Esophagus muscularis mucosa (tissue), 4 donors: ENCODE data around the gene HSD3B7. TPM values are rescaled to one million over a fixed set of nuclear protein-coding genes. Genes with fewer than 3 reads are reported as not detected.

Source experiments
- DNase-seq: peaks from one replicate; pipeline ENCODE4 v3.0.0-alpha.2; 2017; ENCODE audit errors: extremely low spot score
- H3K27ac ChIP-seq, 4 donors: fragments of 200-600 bp; sonication (generic); replicated peaks in 1 of 4; 1 replicate in 3 of 4; 2 replicates in 1 of 4; pipeline ENCODE4 v1.5.1; 2016 to 2019; ENCODE audit warnings: mild to moderate bottlenecking in 1 of 4
- H3K27me3 ChIP-seq, 4 donors: fragments of 200-600 bp; sonication (generic); one replicate each; pipeline versions ENCODE4 v1.5.1 to v1.6.0; 2016 to 2019
- H3K36me3 ChIP-seq, 4 donors: fragments of 200-600 bp; sonication (generic); one replicate each; pipeline ENCODE4 v1.5.1; 2016 to 2019
- H3K4me1 ChIP-seq, 4 donors: fragments of 200-600 bp; sonication (generic); one replicate each; pipeline ENCODE4 v1.5.1; 2016 to 2019
- H3K4me3 ChIP-seq, 4 donors: fragments of 200-600 bp; sonication (generic); 1 replicate in 2 of 4; 2 replicates in 2 of 4; pipeline ENCODE4 v1.5.1; 2016 to 2019; ENCODE audit warnings: mild to moderate bottlenecking in 4 of 4, moderate library complexity in 1 of 4
- H3K9me3 ChIP-seq, 4 donors: fragments of 200-600 bp; sonication (generic); 1 replicate in 3 of 4; 2 replicates in 1 of 4; pipeline ENCODE4 v1.5.1; 2016 to 2019
- EP300 ChIP-seq: sonication (generic); formaldehyde crosslinking; IDR thresholded peaks from one replicate; pipeline ENCODE4 v1.6.1; 2017; ENCODE audit warnings: antibody characterized with exemption
- POLR2A ChIP-seq: fragments of 450-650 bp; IDR thresholded peaks from one replicate; pipeline ENCODE4 v1.6.1; 2017; ENCODE audit warnings: antibody characterized with exemption, moderate library complexity, mild to moderate bottlenecking, low read depth
- POLR2AphosphoS5 ChIP-seq, 2 donors: sonication (generic); formaldehyde crosslinking; IDR thresholded peaks; one replicate each; pipeline ENCODE4 v1.6.1; 2017; ENCODE audit warnings: antibody characterized with exemption in 2 of 2
- WGBS: methylation state at CpG from one replicate; pipeline ENCODE4 v1.1.5; 2018; 5-methylcytosine and 5-hydroxymethylcytosine counted together
- intact Hi-C: fragments of 100-400 bp; cut with DNase I; formaldehyde crosslinking; loops from one replicate; pipeline ENCODE4 v1.15.1; 2023
- total RNA-seq, 4 donors: library from RNA; depleted of rRNA; stranded (reverse); fragments of >200 nt; gene quantifications; one replicate each; pipeline versions ENCODE4 v1.1.0 to v1.2.1, GENCODE V29; 2016
- TF ChIP-seq, protein P1 (sequence below), 3 experiments: fragments of 200-600 bp in 2 of 3; fragments of 450-650 bp in 1 of 3; sonication (generic) in 2 of 3; IDR thresholded peaks; one replicate each; pipeline ENCODE4 v1.5.1; 2017 to 2019; ENCODE audit warnings: antibody characterized with exemption in 3 of 3, mild to moderate bottlenecking in 2 of 3, moderate library complexity in 1 of 3

HSD3B7 gene
- total RNA-seq, 4 donors from 2014 or later, result 15.4 to 33.0 (median 17.9) TPM

- 89% methylated on average over 4 of the region's 4 CpGs for WGBS
- H3K36me3 ChIP-seq, result peaks cover 86 to 100% (median 100%) of the 10 kb centered on the region in 4 donors
Measured at GRCh38 chr16:30967795-30968194, 17.2 kb upstream of the HSD3B7 start.

DNA sequence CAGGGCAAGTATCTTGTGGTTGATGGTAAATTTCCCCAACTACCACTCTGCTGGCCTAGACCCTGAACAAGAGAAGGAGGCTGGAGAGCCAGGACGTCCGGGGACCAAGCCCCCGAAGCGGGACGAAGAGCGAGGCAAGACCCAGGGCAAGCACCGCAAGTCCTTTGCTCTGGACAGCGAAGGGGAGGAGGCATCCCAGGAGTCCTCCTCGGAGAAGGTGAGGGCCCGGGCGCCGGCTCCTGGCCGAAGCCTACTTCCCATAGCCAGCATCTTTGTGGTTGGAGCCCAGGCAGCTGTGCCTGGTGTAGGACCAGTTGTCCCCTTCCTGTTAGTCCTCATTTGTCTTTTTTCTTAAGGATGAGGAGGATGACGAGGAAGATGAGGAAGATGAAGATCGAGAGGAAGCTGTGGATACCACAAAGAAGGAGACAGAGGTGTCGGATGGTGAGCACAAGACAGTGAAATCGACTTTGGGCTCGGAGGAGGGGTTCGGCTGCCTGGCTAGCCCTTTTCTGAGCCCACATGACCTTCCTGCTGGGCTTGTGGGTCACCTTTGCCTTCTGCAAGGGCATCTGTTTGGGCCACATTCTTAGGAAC is 15.7 kb upstream of the HSD3B7 start:
- intact Hi-C loops, result loop anchor here (10.0 kb wide), 1 partner anchor 735 kb away; no protein-coding TSS in a partner anchor
- peaks cover 0 to 5% (median 0%) of the 10 kb centered on the region in 4 donors for H3K4me1 ChIP-seq
- H3K9me3 ChIP-seq, result no peaks in the 10 kb centered on the region
- no peak overlapping the region for H3K27ac ChIP-seq
- H3K4me3 ChIP-seq, result no peak overlapping the region
- 96% methylated on average over 19 of the region's 19 CpGs for WGBS
- no peaks in the 10 kb centered on the region for H3K27me3 ChIP-seq
- no peak for DNase-seq
- no peak for TF ChIP-seq EP300
- TF ChIP-seq POLR2A, result no peak
- TF ChIP-seq POLR2AphosphoS5 (IDR thresholded peaks at IDR 0.05), result no peak
- TF ChIP-seq, protein P1, sequence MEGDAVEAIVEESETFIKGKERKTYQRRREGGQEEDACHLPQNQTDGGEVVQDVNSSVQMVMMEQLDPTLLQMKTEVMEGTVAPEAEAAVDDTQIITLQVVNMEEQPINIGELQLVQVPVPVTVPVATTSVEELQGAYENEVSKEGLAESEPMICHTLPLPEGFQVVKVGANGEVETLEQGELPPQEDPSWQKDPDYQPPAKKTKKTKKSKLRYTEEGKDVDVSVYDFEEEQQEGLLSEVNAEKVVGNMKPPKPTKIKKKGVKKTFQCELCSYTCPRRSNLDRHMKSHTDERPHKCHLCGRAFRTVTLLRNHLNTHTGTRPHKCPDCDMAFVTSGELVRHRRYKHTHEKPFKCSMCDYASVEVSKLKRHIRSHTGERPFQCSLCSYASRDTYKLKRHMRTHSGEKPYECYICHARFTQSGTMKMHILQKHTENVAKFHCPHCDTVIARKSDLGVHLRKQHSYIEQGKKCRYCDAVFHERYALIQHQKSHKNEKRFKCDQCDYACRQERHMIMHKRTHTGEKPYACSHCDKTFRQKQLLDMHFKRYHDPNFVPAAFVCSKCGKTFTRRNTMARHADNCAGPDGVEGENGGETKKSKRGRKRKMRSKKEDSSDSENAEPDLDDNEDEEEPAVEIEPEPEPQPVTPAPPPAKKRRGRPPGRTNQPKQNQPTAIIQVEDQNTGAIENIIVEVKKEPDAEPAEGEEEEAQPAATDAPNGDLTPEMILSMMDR (IDR thresholded peaks at IDR 0.05), result no peak
- peaks cover 85 to 100% (median 100%) of the 10 kb centered on the region in 4 donors for H3K36me3 ChIP-seq

More at GRCh38 chr16:30967795-30968194, 17.2 kb upstream of the HSD3B7 start:
- H3K27ac ChIP-seq, result no peak overlapping the region
- peaks cover 0 to 5% (median 0%) of the 10 kb centered on the region in 4 donors for H3K4me1 ChIP-seq
- intact Hi-C loops, result loop anchor here (10.0 kb wide), 1 partner anchor 737 kb away; no protein-coding TSS in a partner anchor
- H3K4me3 ChIP-seq, result no peak overlapping the region
- TF ChIP-seq, protein P1 (IDR thresholded peaks at IDR 0.05), result no peak
- no peak for TF ChIP-seq POLR2AphosphoS5 (IDR thresholded peaks at IDR 0.05)
- TF ChIP-seq EP300, result no peak
- TF ChIP-seq POLR2A, result no peak
- H3K27me3 ChIP-seq, result no peaks in the 10 kb centered on the region
- no peak for DNase-seq
- no peaks in the 10 kb centered on the region for H3K9me3 ChIP-seq

DNA sequence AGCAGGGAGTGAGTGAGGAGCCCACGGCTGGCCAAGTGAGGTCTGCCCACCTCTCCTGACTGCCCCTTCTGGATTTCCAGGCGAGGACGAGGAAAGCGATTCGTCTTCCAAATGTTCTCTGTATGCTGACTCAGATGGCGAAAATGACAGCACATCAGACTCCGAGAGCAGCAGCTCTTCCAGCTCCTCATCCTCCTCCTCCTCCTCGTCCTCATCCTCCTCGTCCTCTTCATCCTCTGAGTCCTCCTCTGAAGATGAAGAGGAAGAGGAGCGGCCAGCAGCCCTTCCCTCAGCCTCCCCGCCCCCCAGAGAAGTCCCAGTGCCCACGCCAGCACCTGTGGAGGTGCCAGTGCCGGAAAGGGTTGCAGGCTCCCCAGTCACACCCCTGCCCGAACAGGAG is 13.7 kb upstream of the HSD3B7 start:
- H3K27ac ChIP-seq, result no peak overlapping the region
- 94% methylated on average over 13 of the region's 14 CpGs for WGBS
- H3K4me1 ChIP-seq, result peaks cover 0 to 3% (median 0%) of the 10 kb centered on the region in 4 donors
- no peak overlapping the region for H3K4me3 ChIP-seq
- H3K9me3 ChIP-seq, result no peaks in the 10 kb centered on the region
- peaks cover 83 to 100% (median 100%) of the 10 kb centered on the region in 4 donors for H3K36me3 ChIP-seq
- no peak for DNase-seq
- TF ChIP-seq POLR2A (no peak), EP300 (no peak), POLR2AphosphoS5 (IDR thresholded peaks at IDR 0.05) (no peak)
- TF ChIP-seq, protein P1 (IDR thresholded peaks at IDR 0.05), result no peak
- intact Hi-C loops, result no loop called here
- no peaks in the 10 kb centered on the region for H3K27me3 ChIP-seq

- intact Hi-C loops, result no loop called here
- WGBS, result 78% methylated on average over 7 of the region's 7 CpGs
- no peaks in the 10 kb centered on the region for H3K9me3 ChIP-seq
- no peaks in the 10 kb centered on the region for H3K27me3 ChIP-seq
- no peak for TF ChIP-seq POLR2A
- TF ChIP-seq EP300, result no peak
- TF ChIP-seq, protein P1 (IDR thresholded peaks at IDR 0.05), result no peak
- TF ChIP-seq POLR2AphosphoS5 (IDR thresholded peaks at IDR 0.05), result no peak
- H3K4me1 ChIP-seq, result no peaks in the 10 kb centered on the region
- H3K4me3 ChIP-seq, result no peak overlapping the region
- H3K36me3 ChIP-seq, result peaks cover 84 to 100% (median 100%) of the 10 kb centered on the region in 4 donors
- no peak overlapping the region for H3K27ac ChIP-seq
- no peak for DNase-seq
Measured at GRCh38 chr16:30972872-30973271, 12.1 kb upstream of the HSD3B7 start.
